ENCODE measurements around the gene AKAP9.
"Not testable (repeated sequence)": the region's sequence is repeated elsewhere in the genome, so short reads cannot be mapped to it uniquely, and the experiment has no call there.

The AKAP9 gene

DNA sequence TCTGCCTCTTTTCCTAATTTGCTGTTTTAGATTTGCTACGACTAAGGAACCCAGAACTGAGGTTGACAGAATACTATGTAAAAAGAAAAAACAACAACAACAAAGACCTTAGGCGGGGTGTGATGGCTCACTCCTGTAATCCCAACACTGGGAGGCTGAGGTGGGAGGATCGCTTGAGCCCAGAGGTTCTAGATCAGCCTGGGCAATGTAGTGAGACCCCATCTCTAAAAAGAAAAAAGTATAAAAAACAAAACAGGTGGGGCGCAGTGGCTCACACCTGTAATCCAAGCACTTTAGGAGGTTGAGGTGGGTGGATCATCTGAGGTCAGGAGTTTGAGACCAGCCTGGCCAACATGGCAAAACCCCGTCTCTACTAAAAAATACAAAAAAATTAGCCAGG, 4.3 kb downstream of the AKAP9 start:
- H3K27ac ChIP-seq; DNase-seq (ENCODE audit: low read depth, low spot score): not testable (repeated sequence)

DNA sequence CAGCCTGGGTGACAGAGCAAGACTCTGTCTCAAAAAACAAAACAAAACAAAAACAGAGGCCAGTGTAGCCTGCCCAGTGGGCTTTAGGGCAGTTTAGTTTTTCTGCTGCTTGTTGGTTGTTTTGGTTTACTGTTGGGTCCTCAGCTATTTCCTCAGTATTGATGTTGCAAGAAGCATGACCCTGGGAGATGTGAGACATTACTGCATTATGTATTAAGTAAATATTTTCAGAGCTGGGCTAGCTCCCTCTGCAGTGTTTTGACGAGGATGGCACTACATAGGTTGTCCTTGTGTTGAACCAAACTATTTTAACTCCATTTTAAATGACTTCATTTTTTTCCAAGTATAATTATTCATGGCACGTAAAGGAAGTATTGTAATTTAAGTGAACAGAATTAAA, 4.8 kb downstream of the AKAP9 start:
- H3K27ac ChIP-seq, result no peak overlapping the region
- DNase-seq (ENCODE audit: low read depth, low spot score), result no peak

DNA sequence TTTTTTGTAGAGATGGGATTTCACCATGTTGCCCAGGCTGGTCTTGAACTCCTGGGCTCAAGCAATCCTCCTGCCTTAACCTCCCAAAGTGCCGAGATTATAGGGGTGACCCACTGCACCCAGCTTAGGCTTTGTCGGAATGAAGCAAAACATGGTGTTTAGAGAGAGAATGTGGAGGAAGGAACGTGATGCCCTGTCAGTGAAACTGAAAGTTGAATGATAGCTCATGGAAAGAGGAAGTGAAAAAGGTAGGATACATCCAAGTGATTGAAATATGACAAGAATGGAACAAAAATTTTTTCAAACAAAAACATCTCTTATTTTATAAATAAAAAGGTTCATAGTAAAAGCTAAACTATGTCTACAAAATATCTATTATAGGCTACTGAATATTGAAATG, 5.9 kb downstream of the AKAP9 start:
- H3K27ac ChIP-seq, result no peak overlapping the region
- DNase-seq (ENCODE audit: low read depth, low spot score), result no peak

DNA sequence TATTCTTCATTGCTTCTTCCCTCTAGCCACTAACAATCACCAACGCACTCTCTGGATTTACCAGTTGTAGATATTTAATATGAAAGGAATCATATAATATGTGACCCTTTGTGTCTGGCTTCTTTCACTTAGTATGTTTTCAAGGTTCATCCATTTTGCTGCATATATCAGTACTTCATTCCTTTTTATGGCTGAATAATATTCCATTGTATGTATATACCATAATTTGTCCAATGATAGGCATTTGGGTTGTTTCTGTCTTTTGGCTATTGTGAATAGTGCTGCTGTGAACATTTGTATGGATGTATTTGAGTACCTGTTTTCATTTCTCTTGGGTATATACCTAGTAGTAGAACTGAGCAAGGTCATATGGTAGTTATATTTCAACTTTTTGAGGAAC, 7.3 kb downstream of the AKAP9 start:
- no peak overlapping the region for H3K27ac ChIP-seq
- DNase-seq (ENCODE audit: low read depth, low spot score), result no peak

DNA sequence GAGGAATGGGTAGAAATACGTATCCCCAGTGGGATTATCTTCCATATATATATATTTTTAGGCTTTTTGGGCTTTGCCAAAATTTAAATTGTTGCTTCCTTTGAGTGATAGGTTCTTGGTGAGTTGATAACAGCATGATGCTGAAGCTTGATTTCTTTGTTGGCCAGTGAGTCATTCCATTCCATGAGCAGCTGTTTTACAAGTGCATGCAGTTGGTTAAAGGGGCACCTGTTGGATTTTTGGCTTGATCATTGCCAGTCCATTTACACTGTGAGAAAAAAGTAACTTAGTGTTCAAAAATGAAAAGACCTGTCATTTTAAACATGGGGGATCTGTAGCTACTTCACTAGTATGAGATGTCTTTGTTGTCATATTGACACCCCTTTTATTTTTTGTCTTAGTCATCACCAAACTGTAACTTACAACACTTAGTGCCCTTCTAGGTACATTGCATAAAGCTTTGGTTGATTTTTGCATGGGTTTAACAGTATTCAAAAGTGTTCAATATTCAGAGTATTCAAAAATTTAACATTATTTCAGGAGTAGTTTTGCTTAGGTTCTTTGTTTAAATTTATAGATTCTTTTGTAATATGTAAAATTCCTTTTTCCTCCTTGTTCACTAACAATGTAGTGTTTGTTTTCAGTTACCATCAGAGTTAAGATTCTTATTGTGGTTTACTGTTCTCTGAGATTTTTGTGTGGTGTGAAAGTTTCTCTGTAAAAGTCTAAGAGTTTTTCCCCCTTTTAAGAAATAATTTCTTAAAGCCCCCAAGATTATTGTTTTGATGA, 8.8 kb downstream of the AKAP9 start:
- DNase-seq (ENCODE audit: low read depth, low spot score), result no peak
- H3K27ac ChIP-seq, result no peak overlapping the region

DNA sequence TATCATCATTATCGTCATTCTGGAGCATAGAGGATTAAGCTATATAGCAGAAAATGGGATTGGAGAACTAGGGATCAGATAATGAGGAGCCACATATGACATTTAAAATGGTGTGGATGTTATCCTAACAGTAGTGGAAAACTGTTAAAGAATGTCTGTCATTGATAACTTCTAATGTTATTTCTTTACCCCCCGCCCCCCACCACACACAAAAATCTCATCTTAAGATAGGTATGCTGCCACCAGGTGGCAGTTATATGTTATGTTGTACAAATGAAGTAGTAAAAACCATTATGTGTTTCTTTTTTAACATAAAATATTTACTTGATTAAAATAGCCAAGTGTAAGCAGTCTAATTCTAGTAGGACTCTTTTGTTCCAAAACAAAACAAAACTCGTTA, 13.0 kb downstream of the AKAP9 start:
- no peak for DNase-seq (ENCODE audit: low read depth, low spot score)

DNA sequence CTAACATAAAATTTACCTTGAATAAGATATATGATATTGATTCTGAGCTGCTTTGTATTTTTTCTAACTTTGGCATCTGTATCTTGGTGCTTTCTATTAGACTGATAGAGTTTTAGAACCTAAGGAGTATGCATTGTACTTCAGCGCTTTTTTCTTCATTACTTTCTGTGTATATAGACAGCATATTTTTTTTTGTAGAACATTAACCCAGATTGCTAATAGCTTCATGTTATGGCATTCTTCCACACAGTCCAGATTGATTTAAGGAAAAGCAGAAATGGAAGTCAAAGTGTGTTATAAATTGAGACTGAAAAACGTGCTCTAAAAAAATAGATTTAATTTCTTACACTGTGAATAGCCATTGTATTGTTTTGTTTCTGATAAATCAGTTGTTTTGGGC, 15.8 kb downstream of the AKAP9 start:
- H3K27ac ChIP-seq; DNase-seq (ENCODE audit: low read depth, low spot score): not testable (repeated sequence)

More for the DNA sequence above, 13.0 kb downstream of the AKAP9 start:
- H3K27ac ChIP-seq, result no peak overlapping the region

DNA sequence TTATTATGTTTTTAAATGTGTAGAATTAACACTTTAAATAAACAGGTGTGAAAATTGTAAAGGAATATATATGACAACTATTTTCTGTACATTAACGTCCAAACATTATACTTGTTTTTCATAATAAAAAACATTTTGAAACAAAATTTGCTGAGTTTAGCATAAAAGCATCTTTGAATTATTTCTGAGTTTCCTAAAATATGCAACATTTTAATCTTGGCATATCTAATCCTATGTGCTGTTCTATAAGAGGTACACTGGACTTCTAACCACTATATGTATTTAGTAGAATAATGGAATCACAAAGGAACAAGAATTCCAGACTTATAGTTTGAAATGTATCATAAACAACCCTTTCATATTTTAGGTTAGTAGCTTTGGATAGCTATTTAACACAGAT, 16.6 kb downstream of the AKAP9 start:
- no peak for DNase-seq (ENCODE audit: low read depth, low spot score)
- no peak overlapping the region for H3K27ac ChIP-seq

DNA sequence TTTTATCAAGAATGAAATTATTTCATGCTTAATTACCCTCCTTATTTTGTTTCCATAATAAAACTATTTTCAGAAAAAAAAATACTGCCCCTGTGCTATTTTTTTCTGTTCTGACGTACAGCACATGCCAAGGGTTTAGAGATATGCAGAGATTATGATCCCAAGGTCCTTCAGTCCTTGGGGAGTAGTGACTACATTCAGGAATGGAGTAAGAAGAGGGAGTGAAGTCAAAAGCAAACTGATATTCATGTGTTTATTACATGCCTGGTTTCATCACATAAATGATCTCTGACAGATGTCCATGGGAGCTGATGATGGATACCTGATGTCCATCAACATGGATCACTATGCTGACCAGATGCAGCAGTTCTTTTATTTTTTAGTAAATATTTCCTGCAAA, 17.2 kb downstream of the AKAP9 start:
- H3K27ac ChIP-seq, result no peak overlapping the region
- no peak for DNase-seq (ENCODE audit: low read depth, low spot score)

DNA sequence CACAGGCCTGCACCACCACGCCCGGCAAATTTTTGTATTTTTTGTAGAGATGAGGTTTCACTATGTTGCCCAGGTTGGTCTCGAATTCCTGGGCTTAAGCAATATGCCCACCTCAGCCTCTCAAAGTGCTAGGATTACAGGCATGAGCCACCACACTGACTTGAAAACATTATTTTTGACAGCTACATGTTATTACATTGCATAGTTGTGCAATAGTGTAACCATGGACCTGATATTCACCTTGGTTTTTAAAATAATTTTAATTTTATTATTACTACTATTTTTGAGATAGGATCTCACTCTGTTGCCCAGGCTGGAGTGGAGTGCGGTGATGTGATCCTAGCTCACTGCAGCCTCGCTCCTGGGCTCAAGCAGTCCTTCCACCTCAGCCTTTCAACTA, 18.4 kb downstream of the AKAP9 start:
- no peak overlapping the region for H3K27ac ChIP-seq
- DNase-seq (ENCODE audit: low read depth, low spot score), result no peak

DNA sequence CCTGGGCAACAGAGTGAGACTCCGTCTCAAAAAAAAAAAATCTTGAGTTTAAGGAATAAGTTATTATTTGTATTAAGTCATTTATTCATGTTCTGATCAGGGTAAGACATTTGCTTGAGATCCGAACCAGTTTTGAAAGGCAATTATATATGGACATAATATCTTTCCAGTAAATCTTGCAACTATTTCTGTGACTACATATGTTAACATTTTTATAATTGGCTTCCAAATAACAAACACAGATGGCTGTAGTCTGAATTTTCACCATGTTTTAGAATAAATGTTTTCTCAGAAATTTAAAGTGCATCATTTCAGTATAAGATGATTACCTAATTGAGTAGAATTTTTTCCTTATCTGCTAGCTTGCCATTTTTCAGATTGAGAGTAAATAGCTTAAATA, 21.2 kb downstream of the AKAP9 start:
- H3K27ac ChIP-seq, result no peak overlapping the region
- no peak for DNase-seq (ENCODE audit: low read depth, low spot score)

DNA sequence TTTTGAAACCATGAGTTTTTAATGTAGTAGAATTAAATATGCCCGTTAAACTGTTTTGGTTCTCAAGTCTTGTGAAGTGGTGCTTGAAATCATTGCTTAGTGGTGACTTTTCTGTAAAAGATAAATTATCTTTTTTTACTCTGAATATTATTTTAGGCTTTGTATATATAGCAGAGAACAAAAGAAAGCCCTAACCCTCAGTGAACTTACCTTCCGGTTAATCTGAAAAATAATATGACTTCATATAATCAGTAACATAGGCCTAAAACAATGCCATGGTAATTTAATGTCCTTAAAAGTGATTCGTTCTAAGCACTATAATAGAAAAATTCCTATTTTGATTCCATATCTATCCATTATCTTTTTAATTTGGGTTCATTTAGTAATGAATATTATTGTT, 21.8 kb downstream of the AKAP9 start:
- no peak for DNase-seq (ENCODE audit: low read depth, low spot score)
- no peak overlapping the region for H3K27ac ChIP-seq

DNA sequence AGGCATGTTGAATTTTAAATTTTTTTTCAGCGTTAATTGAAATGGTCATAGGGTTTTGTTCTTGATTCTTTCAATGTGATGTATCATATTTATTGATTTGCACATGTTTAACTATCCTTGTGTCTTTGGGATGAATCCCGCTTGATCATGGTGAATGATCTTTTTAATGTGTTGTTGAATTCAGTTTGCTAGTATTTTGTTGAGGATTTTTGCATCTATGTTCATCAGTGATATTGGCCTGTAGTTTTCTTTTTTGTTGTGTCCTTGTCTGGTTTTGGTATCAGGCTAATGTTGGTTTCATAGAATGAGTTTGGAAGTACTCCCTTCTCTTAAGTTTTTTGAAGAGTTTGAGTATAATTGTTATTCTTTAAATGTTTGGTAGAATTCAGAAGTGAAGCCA, 26.9 kb downstream of the AKAP9 start:
- DNase-seq (ENCODE audit: low read depth, low spot score); H3K27ac ChIP-seq: not testable (repeated sequence)

DNA sequence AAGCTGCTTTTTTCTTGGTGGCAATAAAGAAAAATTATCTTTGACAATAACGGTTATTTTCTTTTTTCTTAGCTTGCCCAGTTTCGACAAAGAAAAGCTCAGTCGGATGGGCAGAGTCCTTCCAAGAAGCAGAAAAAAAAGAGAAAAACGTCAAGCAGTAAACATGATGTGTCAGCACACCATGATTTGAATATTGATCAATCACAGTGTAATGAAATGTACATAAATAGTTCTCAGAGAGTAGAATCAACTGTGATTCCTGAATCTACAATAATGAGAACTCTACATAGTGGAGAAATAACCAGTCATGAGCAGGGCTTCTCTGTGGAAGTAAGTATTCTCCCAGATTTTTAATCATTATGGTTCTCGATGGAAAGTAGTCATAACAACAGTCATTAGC, 33.0 kb downstream of the AKAP9 start:
- no peak overlapping the region for H3K27ac ChIP-seq
- no peak for DNase-seq (ENCODE audit: low read depth, low spot score)

DNA sequence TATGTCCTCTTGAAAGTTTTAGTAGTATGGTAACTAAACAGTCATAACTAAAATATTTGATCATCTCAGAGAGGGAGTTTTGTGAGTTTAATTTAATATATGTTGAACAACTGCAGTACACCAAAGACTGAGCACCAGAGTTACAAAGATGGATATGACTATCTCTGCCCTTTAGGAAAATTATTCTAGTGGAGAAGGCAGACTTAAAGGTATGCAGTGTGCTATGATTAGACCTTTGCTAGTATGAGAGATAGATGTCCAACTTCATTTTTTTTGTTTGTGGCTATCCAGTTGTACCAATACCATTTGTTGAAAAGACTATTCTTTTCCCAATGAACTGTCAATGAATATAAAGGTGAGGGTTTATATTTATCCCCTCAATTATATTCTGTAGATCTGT, 33.4 kb downstream of the AKAP9 start:
- DNase-seq (ENCODE audit: low read depth, low spot score), result no peak

DNA sequence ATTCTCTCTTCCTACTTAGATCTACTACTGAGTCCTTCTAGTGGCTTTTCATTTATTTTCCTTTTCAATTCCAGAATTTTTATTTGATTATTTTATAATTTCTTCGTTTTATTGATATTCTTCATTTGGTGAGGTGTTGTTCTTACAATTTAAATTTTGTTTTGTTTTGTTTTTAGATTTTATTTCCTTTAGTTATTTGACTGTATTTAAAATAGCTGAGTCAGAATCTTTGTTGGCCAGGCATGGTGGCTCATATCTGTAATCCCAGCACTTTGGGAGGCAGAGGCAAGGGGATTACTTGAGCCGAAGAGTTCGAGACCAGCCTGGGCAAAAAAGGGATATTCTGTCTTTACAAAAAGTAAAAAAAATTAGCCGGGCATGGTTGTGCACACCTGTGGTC, 36.1 kb downstream of the AKAP9 start:
- H3K27ac ChIP-seq, result no peak overlapping the region
- DNase-seq (ENCODE audit: low read depth, low spot score), result no peak

More for the DNA sequence above, 33.4 kb downstream of the AKAP9 start:
- no peak overlapping the region for H3K27ac ChIP-seq

DNA sequence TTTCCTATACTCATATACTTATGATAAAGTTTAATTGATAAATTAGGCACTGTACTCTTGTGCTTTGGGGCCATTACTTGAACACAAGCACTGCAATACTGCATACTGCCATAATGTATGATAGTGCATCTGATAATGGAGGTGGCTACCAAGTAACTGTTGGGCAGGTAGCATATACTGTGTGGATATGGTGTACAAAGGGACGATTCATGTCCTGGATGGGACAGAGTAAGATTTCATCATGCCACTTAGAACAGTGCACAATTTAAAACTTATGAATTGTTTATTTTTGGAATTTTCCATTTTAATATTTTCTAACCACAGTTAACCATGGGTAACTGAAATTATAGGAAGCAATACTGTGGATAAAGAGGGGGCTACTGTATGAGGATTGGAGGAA, 38.9 kb downstream of the AKAP9 start:
- DNase-seq (ENCODE audit: low read depth, low spot score), result no peak
- no peak overlapping the region for H3K27ac ChIP-seq

DNA sequence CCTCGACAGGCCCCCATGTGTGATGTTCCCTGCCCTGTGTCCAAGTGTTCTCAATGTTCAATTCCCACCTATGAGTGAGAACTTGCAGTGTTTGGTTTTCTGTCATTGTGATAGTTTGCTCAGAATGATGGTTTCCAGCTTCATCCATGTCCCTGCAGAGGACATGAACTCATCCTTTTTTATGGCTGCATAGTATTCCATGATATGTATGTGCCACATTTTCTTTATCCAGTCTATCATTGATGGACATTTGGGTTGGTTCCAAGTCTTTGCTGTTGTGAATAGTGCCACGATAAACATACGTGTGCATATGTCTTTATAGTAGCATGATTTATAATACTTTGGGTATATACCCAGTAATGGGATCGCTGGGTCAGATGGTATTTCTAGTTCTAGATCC, 41.7 kb downstream of the AKAP9 start:
- H3K27ac ChIP-seq; DNase-seq (ENCODE audit: low read depth, low spot score): not testable (repeated sequence)

DNA sequence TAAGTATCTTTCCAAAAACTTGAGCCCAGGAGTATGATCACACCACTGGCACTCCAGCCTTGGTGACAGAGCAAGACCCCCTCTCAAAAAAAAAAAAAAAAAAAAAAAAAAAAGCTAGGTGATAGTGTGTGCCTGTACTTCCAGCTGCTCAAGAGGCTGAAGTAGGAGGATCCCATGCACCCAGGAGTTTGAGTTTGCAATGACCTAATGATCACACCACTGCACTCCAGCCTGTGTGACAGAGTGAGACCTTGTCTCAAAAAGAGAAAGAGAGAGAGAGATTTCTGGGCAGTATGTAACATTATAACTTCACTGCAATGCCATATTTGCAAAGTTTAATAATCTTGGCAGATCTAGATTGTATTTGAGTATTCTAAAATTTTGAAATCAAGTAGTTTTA, 47.6 kb downstream of the AKAP9 start:
- no peak for DNase-seq (ENCODE audit: low read depth, low spot score)
- no peak overlapping the region for H3K27ac ChIP-seq

DNA sequence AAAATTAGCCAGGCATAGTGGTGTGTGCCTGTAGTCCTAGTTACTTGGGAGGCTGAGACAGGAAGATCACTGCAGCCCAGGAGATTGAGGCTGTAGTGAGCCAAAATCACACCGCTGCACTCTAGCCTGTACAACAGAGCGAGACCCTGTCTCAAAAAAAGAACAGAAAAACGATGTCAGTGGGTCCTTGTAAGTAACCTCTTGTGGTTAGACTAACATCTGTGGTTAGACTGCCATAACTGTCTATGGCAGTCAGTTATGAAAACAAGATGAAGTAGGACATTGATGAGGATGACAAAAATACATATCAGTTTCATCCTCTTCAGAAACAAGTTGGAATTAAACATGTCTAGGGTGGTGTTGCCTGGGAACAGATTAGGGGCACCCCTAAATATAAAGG, 53.3 kb downstream of the AKAP9 start:
- H3K27ac ChIP-seq, result no peak overlapping the region
- DNase-seq (ENCODE audit: low read depth, low spot score), result no peak

DNA sequence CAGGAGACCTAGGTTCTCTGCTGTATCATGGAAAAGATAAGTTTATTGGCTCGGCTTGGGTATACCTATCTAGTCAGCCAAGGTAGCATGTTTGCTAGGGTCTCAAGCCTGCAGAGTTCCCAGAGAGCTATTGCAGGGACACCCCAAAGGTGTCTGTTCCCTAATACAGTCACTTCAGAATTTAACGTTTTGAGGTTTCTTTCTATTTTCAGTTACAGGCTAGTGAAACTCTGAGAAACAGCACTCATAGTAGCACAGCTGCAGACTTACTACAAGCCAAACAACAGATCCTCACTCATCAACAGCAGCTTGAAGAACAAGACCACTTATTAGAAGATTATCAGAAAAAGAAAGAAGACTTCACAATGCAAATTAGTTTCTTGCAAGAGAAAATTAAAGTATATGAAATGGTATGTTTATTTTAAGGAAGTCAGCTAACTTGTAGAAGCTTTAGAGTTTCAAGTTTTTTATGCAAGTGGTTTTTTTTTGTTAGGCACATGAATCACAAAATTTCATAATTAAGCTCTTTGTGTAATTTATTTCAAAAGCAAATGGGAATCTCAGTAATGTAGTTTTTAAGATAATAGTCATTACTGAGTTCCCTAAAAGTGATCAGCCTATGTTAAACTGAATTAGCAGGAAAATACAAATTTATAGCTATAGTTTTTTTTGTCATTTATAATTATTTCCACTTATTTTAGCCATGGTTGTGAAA, 54.9 kb downstream of the AKAP9 start:
- DNase-seq (ENCODE audit: low read depth, low spot score), result no peak

More for the DNA sequence above, 54.9 kb downstream of the AKAP9 start:
- H3K27ac ChIP-seq, result no peak overlapping the region

All from epithelial cell of prostate (primary cell).